Measurements from ENCODE around the gene MOBP.

MOBP gene

DNA sequence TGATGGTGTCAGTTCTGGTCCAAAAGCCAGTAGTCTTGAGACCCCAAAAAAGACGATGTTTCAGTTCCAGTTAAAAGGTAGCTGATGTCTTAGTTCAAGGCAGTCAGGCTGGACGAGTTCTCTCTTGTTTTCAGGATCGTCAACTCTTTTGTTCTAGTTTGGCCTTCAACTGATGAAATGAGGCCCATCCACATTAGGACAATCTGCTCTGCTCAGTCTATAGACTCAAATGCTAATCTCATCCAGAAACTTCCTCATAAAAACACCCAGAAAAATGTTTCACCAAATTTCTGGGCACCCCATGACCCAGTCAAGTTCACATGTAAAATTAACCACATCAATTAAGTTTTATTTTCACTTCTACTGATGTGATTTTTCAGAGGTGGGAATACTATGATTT is 74.0 kb downstream of the MOBP start:
- no peak for DNase-seq (ENCODE audit: low read depth)

DNA sequence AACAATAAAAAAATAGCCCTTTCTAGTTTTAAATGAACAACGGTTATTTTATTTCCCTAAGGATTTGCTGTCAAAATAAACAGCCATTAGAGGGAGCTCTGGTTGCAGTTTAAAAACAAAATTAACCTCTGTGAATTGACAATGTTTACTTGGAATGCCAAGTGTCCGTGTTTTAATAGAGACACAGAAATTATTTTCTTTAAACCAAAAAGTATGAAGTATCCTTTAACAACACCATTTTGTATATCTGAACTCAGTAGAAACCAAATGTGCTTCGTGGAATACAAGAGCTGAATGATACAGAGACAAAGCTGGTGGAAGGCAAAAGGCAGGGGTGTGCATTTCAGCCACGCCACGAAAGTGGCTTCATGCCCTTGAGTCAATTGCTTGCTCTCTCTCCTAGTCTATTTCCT is 74.4 kb downstream of the MOBP start:
- DNase-seq (ENCODE audit: low read depth) = no peak

DNA sequence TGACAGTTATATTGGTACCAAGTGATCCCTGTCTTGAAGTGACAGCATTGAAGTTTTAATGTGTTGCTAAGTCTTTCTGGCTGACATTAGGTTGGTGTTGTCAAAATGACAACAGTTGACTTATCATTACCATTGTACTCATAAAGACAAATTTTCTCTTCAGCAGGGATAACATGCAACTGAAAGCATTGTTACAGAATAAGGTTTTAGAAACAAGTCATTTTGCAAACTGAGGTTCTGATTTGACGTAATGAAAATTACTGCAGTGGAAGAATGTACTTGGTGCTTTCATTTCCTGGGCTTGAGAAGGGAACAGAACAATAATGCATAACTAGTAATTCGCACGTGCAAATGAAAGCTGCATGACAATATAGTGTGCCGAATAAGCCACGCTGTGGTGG is 75.1 kb downstream of the MOBP start:
- DNase-seq (ENCODE audit: low read depth) = no peak

DNA sequence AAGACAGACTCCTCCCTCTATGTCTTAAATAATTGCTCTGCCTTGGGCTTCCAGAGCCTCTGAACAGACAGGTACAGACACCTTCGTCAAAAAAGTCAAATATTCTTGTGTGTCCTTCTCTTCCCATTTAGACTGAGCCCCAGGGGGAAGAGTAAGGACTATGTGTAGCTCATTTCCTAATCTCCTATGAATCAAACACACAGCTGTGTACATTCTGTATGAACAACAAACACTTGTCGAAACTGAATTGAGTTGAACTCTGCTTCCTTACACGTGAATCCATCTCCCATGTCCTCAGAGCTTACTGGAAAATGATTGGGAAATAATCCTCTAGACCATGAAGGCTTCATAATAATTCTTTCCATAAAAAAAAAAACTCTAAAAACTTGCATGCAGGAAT is 80.8 kb downstream of the MOBP start:
- DNase-seq (ENCODE audit: low read depth) = no peak

DNA sequence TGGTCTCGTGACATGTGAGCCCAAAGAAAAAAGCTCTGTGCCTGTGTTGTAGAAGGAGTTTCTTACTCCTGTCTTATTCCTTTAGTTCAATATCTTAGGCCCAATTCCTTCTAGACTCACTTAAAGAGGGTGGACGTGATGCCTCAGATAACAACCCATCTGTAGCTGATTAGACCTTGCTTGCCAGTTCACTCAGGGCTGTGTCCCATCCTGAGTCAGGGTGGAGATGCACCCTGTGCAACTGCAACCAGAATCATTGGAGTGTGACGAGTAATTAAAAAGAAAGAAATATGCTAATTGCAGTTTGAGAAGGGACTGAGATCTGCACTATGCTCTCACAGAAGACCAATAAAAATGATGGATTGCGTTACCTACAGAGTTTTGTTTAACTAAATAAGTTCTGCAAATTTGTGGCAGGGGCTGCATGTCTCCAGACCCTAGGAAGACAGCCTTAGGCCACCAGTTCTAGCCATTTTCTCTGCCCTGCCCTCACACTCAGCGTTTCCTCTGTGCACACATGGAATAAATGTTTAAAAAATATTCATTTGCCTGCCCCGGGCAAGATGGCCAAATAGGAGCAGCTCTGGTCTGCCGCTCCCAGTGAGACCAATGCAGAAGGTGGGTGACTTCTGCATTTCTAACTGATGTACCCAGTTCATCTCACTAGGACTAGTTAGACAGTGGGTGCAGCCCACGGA is 83.0 kb downstream of the MOBP start:
- no peak for DNase-seq (ENCODE audit: low read depth)
